Measurements from ENCODE around the gene LUC7L3. TPM values are rescaled to one million over a fixed set of nuclear protein-coding genes. Genes with fewer than 3 reads are reported as not detected.

Gene LUC7L3
- total and polyA plus RNA-seq, 8 donors: 76.1 to 831 (median 643) TPM

DNA sequence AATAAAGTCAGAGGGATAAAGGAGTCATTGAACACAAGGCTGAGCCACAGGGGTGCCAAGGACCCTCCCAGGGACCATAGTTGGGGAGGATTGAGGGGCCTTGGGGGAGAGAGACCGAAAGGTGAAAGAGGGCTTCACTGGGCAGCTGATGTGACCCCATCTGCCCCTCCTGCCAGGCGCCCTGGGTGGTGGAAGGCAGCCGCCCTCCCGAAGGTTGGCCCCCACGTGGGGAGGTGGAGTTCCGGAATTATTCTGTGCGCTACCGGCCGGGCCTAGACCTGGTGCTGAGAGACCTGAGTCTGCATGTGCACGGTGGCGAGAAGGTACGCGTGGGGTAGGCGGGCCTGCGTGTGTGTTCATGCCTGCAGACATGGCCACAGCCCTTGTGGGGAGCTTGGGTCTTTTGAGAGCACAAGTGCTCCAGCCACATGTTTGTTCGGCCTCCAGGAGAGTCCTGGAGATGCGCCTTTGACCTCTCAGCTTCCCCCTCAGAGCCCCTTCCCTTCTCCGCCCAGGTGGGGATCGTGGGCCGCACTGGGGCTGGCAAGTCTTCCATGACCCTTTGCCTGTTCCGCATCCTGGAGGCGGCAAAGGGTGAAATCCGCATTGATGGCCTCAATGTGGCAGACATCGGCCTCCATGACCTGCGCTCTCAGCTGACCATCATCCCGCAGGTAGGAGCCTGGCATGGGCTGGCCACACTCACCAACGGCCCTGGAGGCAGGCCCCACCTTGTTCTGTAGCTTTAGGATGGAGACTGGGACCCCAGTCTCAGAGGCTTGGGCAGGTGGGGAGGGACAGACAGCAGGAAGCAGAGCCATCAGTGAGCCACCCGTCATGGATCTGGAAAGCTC is 35.7 kb upstream of the LUC7L3 start:
- no peaks in the 10 kb centered on the region for H3K36me3 ChIP-seq
- no peak for ATAC-seq
- DNase-seq: no peak
- H3K4me1 ChIP-seq: peaks cover 10 to 23% of the 10 kb centered on the region in 2 donors
- no peak overlapping the region for H3K27ac ChIP-seq
- H3K9me3 ChIP-seq: no peaks in the 10 kb centered on the region
- H3K27me3 ChIP-seq: peaks cover 0 to 15% of the 10 kb centered on the region in 2 donors
- intact Hi-C loops (cut with DNase I): loop anchor here in 1 of 2 donors (10.0 kb wide), 1 partner anchor 49 kb away; the partner anchor contains the start of gene ABCC3
- TF ChIP-seq, protein P1, sequence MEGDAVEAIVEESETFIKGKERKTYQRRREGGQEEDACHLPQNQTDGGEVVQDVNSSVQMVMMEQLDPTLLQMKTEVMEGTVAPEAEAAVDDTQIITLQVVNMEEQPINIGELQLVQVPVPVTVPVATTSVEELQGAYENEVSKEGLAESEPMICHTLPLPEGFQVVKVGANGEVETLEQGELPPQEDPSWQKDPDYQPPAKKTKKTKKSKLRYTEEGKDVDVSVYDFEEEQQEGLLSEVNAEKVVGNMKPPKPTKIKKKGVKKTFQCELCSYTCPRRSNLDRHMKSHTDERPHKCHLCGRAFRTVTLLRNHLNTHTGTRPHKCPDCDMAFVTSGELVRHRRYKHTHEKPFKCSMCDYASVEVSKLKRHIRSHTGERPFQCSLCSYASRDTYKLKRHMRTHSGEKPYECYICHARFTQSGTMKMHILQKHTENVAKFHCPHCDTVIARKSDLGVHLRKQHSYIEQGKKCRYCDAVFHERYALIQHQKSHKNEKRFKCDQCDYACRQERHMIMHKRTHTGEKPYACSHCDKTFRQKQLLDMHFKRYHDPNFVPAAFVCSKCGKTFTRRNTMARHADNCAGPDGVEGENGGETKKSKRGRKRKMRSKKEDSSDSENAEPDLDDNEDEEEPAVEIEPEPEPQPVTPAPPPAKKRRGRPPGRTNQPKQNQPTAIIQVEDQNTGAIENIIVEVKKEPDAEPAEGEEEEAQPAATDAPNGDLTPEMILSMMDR (IDR thresholded peaks at IDR 0.05): no peak
- no peak overlapping the region for H3K4me3 ChIP-seq

DNA sequence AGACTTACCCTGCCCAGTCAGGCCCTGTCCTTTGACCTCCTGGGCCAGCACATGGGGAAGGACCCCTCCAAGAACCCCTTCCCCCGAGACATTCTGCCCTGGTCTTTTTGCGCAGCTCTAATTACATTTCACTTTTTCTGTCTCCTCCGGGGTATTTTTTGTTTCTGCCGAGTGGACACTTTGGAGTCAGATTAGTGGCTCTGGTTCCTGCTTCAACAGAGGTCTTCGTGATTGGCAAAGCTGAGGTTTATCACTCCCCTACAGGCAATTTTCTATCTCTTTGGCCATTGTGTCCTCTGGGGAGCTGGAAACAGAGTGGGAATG is 35.2 kb upstream of the LUC7L3 start:
- Histone ChIP-seq H3K9me3 (no peaks in the 10 kb centered on the region), H3K4me1 (peaks cover 10 to 27% of the 10 kb centered on the region in 2 donors), H3K27me3 (peaks cover 0 to 15% of the 10 kb centered on the region in 2 donors), H3K27ac (no peak overlapping the region), H3K36me3 (no peaks in the 10 kb centered on the region), H3K4me3 (no peak overlapping the region)
- no peak for ATAC-seq
- TF ChIP-seq, protein P1 (IDR thresholded peaks at IDR 0.05): no peak
- intact Hi-C loops (cut with DNase I): loop anchor here in 1 of 2 donors (10.0 kb wide), 1 partner anchor 49 kb away; the partner anchor contains the start of gene ABCC3
- no peak for DNase-seq

DNA sequence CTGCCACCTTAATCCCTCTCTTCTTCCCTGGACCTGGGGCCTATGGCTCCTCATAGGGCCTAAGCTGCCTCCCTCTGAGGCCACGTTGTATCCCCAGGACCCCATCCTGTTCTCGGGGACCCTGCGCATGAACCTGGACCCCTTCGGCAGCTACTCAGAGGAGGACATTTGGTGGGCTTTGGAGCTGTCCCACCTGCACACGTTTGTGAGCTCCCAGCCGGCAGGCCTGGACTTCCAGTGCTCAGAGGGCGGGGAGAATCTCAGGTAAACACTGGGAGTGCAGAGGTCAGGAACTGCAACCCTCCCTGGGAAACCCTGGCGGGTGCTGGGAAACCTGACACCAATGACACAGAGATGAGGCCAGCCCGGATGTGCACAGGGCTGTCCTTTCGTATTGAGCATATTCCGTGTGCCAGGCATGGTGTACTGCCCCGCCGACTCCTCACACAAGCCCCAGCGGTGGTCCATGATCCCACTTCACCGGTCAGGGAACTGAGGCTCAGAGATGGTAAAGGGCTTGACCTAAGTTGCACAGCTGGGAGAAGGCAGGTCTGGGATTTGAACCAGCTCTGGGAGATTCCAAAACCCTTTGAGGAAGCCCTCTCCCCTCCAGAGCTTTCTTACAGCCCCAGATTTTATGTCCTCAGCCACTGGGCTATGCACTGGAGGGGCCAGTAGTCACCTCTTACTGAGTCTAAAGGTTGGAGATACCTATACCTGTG is 34.6 kb upstream of the LUC7L3 start:
- Histone ChIP-seq H3K9me3 (no peaks in the 10 kb centered on the region), H3K36me3 (no peaks in the 10 kb centered on the region), H3K27me3 (peaks cover 0 to 15% of the 10 kb centered on the region in 2 donors), H3K4me3 (no peak overlapping the region), H3K27ac (no peak overlapping the region), H3K4me1 (peaks cover 13 to 32% of the 10 kb centered on the region in 2 donors)
- DNase-seq: no peak
- ATAC-seq: no peak
- TF ChIP-seq, protein P1 (IDR thresholded peaks at IDR 0.05): no peak
- intact Hi-C loops (cut with DNase I): loop anchor here in 1 of 2 donors (10.0 kb wide), 1 partner anchor 50 kb away; the partner anchor contains the start of gene ABCC3

DNA sequence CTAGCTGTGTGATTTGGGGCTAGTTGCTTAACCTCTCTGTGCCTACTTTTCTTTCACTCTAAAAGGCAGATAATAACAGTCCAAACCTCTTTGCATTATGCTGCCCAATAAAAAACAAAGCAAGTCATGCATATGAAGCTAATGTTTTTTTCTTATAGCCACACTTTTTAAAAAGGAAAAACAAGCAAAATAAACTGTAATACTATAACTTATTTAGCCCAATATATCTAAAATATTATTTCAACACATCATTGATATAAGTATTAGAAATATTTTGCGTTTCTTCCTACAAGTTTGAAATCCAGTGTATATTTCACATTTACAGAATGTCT is 34.1 kb upstream of the LUC7L3 start:
- no peak overlapping the region for H3K27ac ChIP-seq
- ATAC-seq: no peak
- peaks cover 0 to 15% of the 10 kb centered on the region in 2 donors for H3K27me3 ChIP-seq
- H3K4me1 ChIP-seq: peaks cover 16 to 37% of the 10 kb centered on the region in 2 donors
- intact Hi-C loops (cut with DNase I): loop anchor here in 1 of 2 donors (10.0 kb wide), 1 partner anchor 50 kb away; the partner anchor contains the start of gene ABCC3
- TF ChIP-seq, protein P1 (IDR thresholded peaks at IDR 0.05): no peak
- no peaks in the 10 kb centered on the region for H3K9me3 ChIP-seq
- no peaks in the 10 kb centered on the region for H3K36me3 ChIP-seq
- no peak for DNase-seq
- H3K4me3 ChIP-seq: no peak overlapping the region
